Fibroblast of lung (primary cell): ENCODE data around the gene CZIB. TPM values are rescaled to one million over a fixed set of nuclear protein-coding genes. Genes with fewer than 3 reads are reported as not detected.

Source experiments
- DNase-seq, 2 donors: peaks; one replicate each; pipeline versions ENCODE4 v3.0.0 to v3.0.0-alpha.2; 2010; ENCODE audit warnings: low read depth in 2 of 2
- H2AFZ ChIP-seq: 2 replicates; pipeline ENCODE4 v1.5.1; 2012; ENCODE audit warnings: low read length, control low read depth, inconsistent platforms
- H3K27ac ChIP-seq: 2 replicates; pipeline ENCODE4 v1.5.1; 2011; ENCODE audit warnings: low read length, control low read depth; ENCODE audit not compliant: insufficient read depth
- H3K27me3 ChIP-seq: 2 replicates; pipeline ENCODE4 v1.5.1; 2011; ENCODE audit warnings: mild to moderate bottlenecking, low read length; ENCODE audit not compliant: control insufficient read depth, insufficient read depth
- H3K36me3 ChIP-seq: 2 replicates; pipeline ENCODE4 v1.5.1; 2011; ENCODE audit warnings: low read length; ENCODE audit not compliant: control insufficient read depth, insufficient read depth
- H3K4me1 ChIP-seq: 2 replicates; pipeline ENCODE4 v1.5.1; 2011; ENCODE audit warnings: low read length; ENCODE audit not compliant: control insufficient read depth, insufficient read depth; ENCODE audit errors: extremely low read depth
- H3K4me2 ChIP-seq: 2 replicates; pipeline ENCODE4 v1.5.1; 2011; ENCODE audit warnings: low read length, control low read depth; ENCODE audit not compliant: insufficient read depth; ENCODE audit errors: extremely low read depth
- H3K4me3 ChIP-seq, 4 experiments: fragments of 200-600 bp in 1 of 4; sonication (generic) in 1 of 4; replicated peaks in 1 of 4; 2 replicates each; pipeline ENCODE4 v1.5.1; 2011 to 2016; ENCODE audit warnings: low read length in 4 of 4, low read depth in 3 of 4, mild to moderate bottlenecking in 3 of 4, control low read depth in 2 of 4, inconsistent platforms in 1 of 4, mixed read lengths in 1 of 4; ENCODE audit not compliant: insufficient read depth in 1 of 4; ENCODE audit errors: control extremely low read depth in 1 of 4
- H3K79me2 ChIP-seq: 2 replicates; pipeline ENCODE4 v1.5.1; 2012; ENCODE audit warnings: mild to moderate bottlenecking, low read length, inconsistent platforms; ENCODE audit not compliant: control insufficient read depth, insufficient read depth
- H3K9ac ChIP-seq: 2 replicates; pipeline ENCODE4 v1.5.1; 2011; ENCODE audit warnings: mild to moderate bottlenecking, low read length, control low read depth; ENCODE audit not compliant: insufficient read depth
- H3K9me3 ChIP-seq: 2 replicates; pipeline ENCODE4 v1.5.1; 2012; ENCODE audit warnings: low read depth, low read length; ENCODE audit not compliant: control insufficient read depth, insufficient read depth
- H4K20me1 ChIP-seq: 2 replicates; pipeline ENCODE4 v1.5.1; 2011; ENCODE audit warnings: low read length; ENCODE audit not compliant: control insufficient read depth, insufficient read depth; ENCODE audit errors: extremely low read depth
- CTCF ChIP-seq, 2 donors: IDR thresholded peaks in 1 of 2; conservative IDR thresholded peaks in 1 of 2; 1 replicate in 1 of 2; 2 replicates in 1 of 2; pipeline ENCODE4 v1.5.1; 2011 to 2012; ENCODE audit warnings: low read length in 2 of 2, control low read depth in 1 of 2, inconsistent platforms in 1 of 2, low read depth in 1 of 2, mild to moderate bottlenecking in 1 of 2
- EZH2 ChIP-seq: IDR thresholded peaks from 2 replicates; pipeline ENCODE4 v1.5.1; 2012; ENCODE audit warnings: low read length, control low read depth, mild to moderate bottlenecking; ENCODE audit errors: missing control alignments
- polyA plus RNA-seq, 2 donors: library from polyadenylated mRNA; depleted of rRNA in 1 of 2; stranded (reverse) in 1 of 2; unstranded in 1 of 2; fragments of >200 nt; gene quantifications; 2 replicates each; pipeline ENCODE4 v1.2.1, GENCODE V29; 2011 to 2012; ENCODE audit warnings: missing spikeins in 1 of 2
- total RNA-seq: library from RNA; depleted of rRNA; stranded (reverse); fragments of >200 nt; gene quantifications from 2 replicates; pipeline ENCODE4 v1.2.1, GENCODE V29; 2014

Gene CZIB
- total and polyA plus RNA-seq, 2 donors (not counting 1 experiment from before 2014, with no cell fraction given) = 56.5 to 99.4 TPM

DNA sequence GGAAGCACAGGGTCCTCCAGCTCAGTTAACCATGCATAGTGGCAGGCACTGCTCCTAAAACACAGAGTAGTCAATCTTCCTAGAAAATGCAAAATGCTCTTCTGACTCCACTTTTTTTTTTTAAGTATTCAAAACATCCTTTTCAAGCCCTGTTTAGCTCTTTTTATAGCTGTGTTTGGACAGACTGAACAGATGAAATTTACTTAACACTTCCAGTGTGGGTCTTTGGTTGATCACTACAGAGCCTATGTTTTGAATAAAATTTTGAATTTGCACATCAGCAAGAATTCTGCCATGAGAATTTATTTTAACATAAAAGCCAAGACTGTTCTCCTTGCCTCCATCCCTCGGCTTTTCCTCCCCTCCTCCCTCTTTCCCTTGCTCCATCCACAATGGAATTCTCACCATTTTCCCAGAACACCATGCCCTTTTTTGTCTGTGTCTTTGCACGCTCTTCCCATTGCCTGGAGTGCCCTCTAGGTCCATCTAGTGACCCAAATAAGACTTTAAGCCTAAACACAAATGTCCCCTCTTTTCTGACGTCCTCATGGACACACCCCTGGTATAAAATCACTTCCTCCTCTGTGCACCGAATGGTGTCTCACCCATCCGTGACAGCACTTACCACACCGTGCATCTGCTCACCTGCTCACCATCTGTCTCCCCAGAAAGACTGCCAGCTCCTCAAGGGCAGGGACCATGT lies 47.9 kb downstream of the CZIB start:
- peak in 1 of 2 donors; percentile 70 for DNase-seq
- TF ChIP-seq EZH2 (no peak), CTCF (conservative IDR thresholded peaks at IDR 0.05 in 1 of 2, IDR thresholded peaks at IDR 0.05 in 1 of 2; ENCODE audit: low read depth in 1 of 2, low read length in 2 of 2) (peak; percentile 32 to 41)
- no peak overlapping the region for H3K4me2 ChIP-seq
- no peaks in the 10 kb centered on the region for H4K20me1 ChIP-seq
- peaks cover 15% of the 10 kb centered on the region for H3K4me1 ChIP-seq
- H3K9ac ChIP-seq = no peak overlapping the region
- H3K9me3 ChIP-seq = no peaks in the 10 kb centered on the region
- no peaks in the 10 kb centered on the region for H3K79me2 ChIP-seq
- no peak overlapping the region for H3K4me3 ChIP-seq
- H3K27ac ChIP-seq = no peak overlapping the region
- H3K27me3 ChIP-seq = no peaks in the 10 kb centered on the region
- H2AFZ ChIP-seq = peak overlapping the region; percentile 68
- H3K36me3 ChIP-seq = no peaks in the 10 kb centered on the region

DNA sequence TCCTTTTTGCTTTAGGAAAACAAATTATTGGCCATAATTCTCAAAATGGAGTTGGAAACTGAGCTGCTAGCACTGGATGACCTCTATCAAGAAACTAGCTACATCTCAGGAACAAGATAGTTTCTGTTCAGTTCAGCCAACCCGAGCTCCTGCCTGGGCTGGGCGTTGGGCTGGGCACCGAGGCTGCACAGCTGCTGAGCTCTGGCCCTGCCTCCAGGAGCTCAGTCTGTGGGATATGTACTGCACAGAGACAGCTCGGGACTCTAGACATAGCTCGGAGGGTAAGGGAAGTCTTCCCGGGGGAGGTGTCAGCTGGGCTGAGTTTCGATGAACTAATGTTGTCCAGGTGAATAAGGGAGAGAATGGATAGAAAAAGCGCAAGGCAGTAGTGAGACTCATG lies 53.5 kb downstream of the CZIB start:
- Histone ChIP-seq H3K36me3 (no peaks in the 10 kb centered on the region), H3K27me3 (no peaks in the 10 kb centered on the region), H3K79me2 (no peaks in the 10 kb centered on the region), H4K20me1 (no peaks in the 10 kb centered on the region), H2AFZ (peak overlapping the region; percentile 16), H3K9me3 (no peaks in the 10 kb centered on the region), H3K4me2 (no peak overlapping the region), H3K4me3 (no peak overlapping the region), H3K4me1 (no peaks in the 10 kb centered on the region), H3K9ac (no peak overlapping the region), H3K27ac (no peak overlapping the region)
- TF ChIP-seq CTCF (conservative IDR thresholded peaks at IDR 0.05 in 1 of 2, IDR thresholded peaks at IDR 0.05 in 1 of 2; ENCODE audit: low read depth in 1 of 2, low read length in 2 of 2) (no peak), EZH2 (no peak)
- DNase-seq = no peak

DNA sequence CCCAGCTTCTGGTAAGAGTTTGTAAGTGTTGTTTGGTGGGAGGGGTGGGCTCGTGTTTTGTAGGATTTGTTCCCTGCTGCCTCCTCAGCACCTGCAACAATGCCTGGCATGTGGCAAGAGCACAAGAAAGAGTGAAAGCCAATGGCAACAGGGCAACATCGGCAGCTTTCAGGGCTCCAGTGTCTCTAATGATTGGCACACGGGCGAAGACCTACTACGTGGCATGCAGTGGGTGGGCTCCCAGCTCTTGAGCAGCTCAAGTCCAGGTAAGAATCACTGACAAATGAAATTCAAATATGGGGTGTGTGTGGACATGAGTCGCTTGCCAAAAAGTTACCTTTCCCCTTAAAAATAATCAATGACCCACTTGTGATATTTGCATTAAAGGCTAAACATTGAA lies 54.1 kb downstream of the CZIB start:
- H3K27ac ChIP-seq = no peak overlapping the region
- no peaks in the 10 kb centered on the region for H3K79me2 ChIP-seq
- no peaks in the 10 kb centered on the region for H3K27me3 ChIP-seq
- no peaks in the 10 kb centered on the region for H4K20me1 ChIP-seq
- H3K9me3 ChIP-seq = no peaks in the 10 kb centered on the region
- no peak overlapping the region for H3K4me2 ChIP-seq
- DNase-seq = no peak
- TF ChIP-seq EZH2 = no peak
- TF ChIP-seq CTCF (conservative IDR thresholded peaks at IDR 0.05 in 1 of 2, IDR thresholded peaks at IDR 0.05 in 1 of 2; ENCODE audit: low read depth in 1 of 2, low read length in 2 of 2) = no peak
- H3K4me1 ChIP-seq = no peaks in the 10 kb centered on the region
- no peak overlapping the region for H3K4me3 ChIP-seq
- H3K36me3 ChIP-seq = no peaks in the 10 kb centered on the region
- H2AFZ ChIP-seq = no peak overlapping the region
- no peak overlapping the region for H3K9ac ChIP-seq
